Activated CD4-positive, alpha-beta T cell treated with anti-CD3 and anti-CD28 coated beads for 1 hour (primary cell): ENCODE measurements around the gene RICTOR.
A peak's percentile ranks its signal among the peaks of the same experiment; 100 is the strongest.

Source experiments
- DNase-seq: peaks from one replicate; pipeline ENCODE4 v3.0.0-alpha.2; 2020

Gene RICTOR

DNA sequence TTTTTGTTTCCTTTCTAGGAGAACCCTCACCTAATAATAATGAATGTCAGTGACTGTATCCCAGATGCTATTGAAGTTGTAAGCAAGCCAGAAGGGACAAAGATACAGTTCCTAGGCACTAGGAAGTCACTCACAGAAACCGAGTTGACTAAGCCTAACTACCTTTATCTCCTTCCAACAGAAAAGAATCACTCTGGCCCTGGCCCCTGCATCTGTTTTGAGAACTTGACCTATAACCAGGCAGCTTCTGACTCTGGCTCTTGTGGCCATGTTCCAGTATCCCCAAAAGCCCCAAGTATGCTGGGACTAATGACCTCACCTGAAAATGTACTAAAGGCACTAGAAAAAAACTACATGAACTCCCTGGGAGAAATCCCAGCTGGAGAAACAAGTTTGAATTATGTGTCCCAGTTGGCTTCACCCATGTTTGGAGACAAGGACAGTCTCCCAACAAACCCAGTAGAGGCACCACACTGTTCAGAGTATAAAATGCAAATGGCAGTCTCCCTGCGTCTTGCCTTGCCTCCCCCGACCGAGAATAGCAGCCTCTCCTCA lies 141.3 kb downstream of the RICTOR start:
- no peak for DNase-seq

DNA sequence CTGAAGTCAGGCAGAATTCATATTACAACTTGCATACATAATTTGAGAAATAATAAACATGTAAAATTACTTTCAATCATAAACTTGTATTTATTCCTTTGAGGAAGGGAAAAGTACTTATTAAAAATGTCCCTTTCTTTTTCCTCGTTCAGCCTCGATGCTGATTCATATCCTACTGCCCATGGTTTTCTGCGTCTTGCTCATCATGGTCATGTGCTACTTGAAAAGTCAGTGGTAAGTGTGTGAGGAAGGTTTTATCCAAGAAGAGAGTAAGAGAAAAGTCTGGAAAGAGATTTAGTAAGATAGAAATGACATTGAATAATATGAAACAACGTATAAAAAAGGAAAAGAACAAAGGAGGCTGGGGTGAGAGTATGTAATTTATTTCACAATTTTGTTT lies 142.5 kb downstream of the RICTOR start:
- no peak for DNase-seq

DNA sequence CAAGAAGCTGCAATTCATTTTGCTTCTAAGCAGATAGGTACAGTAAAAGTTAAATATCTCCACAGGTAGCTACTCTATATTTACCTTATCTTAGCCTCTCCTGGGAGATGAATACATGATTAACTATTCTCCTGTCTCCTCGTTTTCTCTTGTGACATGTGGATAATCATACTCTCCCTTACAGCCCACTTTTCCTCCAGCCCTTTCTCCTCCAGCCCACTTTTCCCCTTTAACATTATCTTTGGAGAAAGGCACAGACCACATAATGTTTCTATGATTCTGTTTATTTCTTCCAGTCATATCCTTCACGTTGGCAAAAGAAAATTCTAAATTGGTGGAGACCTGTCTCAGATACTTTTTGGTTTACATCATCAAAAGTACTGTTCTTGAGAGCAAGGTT lies 144.4 kb downstream of the RICTOR start:
- no peak for DNase-seq

GRCh38 chr5:38927470-38927869 lies 146.7 kb downstream of the RICTOR start:
- no peak for DNase-seq

GRCh38 chr5:38926121-38926520 lies 148.1 kb downstream of the RICTOR start:
- no peak for DNase-seq

DNA sequence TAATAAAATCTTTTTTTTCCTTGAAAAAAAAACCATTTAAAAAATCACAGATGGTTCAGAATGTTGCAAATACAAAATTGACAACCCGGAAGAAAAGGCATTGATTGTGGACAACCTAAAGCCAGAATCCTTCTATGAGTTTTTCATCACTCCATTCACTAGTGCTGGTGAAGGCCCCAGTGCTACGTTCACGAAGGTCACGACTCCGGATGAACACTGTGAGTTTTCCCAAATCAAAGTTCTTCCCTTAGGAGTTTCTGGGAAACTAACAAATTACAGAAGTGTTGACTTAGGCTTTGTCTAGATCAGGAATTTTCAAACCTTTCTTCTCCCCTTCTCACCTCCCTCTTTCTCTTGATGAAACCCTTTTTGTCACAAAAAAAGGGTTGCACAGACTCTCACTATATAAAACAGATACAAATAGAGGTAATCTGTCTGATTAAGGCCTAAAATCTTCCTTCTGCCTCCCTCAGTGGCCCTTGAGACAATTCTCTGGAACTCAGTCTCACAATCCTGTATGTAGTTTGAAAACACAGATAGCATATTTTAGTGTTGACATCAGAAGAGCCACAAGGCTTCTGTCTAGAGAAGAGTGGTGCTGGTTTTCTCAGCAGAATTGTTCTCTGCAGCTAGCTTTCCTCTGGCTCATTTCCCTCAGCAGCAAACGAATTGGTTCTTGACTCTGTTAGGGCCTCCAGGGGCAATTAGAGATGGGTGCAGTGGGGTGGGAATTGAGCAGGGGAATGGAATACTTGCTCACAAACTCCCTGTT lies 148.9 kb downstream of the RICTOR start:
- DNase-seq = no peak

GRCh38 chr5:38923661-38924451 lies 150.3 kb downstream of the RICTOR start:
- no peak for DNase-seq

GRCh38 chr5:38922199-38922598 lies 152.0 kb downstream of the RICTOR start:
- peak; percentile 14 for DNase-seq

DNA sequence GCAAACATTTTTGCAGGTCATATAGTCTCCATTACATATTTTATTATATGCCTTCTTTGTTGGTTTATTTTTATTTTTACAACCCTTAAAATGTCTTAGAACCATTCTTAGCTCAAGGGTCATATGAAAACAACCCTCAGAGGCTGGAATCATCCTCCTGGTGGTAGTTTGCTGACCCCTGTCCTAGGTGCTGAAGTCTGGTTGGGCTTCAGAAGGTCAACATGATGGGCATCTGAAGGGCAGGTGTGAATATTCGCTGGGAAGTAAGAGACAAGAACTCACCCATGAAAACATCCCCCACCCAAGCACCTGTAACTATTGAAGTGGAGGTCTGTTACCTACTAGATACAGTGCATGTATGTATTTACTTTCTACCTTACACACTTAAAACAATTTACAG lies 153.0 kb downstream of the RICTOR start:
- DNase-seq = no peak

DNA sequence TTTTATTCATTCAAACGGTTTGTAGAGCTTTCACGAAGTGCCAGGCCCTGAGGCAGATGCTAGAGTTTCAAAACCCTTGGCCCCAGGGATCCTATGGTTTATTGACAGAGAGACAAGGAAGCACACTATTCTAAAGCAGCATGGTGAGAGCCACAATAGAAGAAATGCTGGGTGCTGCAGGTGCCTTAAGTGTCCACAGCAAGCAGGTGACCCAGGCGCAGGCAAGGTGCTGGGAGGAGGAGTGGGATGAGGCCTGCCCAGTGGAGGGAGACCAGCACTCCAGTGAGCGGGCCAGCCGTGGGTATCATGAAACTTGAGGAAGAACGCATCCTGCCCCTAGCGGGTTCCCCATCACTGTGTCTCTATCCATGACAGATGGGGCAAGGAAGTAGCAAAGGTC lies 157.4 kb downstream of the RICTOR start:
- DNase-seq = no peak

- no peak for DNase-seq
Measured at GRCh38 chr5:38913714-38914113, 160.5 kb downstream of the RICTOR start.

DNA sequence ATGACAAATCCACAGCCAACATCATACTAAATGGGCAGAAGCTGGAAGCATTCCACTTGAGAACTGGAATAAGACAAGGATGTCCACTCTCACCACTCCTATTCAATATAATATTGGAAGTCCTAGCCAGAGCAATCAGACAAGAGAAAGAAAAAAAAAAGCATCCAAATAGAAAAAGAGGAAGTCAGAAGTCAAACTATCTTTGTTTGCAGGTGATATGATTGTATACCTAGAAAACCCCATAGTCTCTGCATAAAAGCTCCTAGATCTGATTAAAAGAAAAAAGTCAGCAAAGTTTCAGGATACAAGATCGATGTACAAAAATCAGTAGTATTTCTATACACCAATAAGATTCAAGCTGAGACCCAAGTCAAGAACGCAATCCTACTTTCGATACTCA lies 162.3 kb downstream of the RICTOR start:
- no peak for DNase-seq

GRCh38 chr5:38906503-38906902 lies 167.7 kb downstream of the RICTOR start:
- DNase-seq = no peak

DNA sequence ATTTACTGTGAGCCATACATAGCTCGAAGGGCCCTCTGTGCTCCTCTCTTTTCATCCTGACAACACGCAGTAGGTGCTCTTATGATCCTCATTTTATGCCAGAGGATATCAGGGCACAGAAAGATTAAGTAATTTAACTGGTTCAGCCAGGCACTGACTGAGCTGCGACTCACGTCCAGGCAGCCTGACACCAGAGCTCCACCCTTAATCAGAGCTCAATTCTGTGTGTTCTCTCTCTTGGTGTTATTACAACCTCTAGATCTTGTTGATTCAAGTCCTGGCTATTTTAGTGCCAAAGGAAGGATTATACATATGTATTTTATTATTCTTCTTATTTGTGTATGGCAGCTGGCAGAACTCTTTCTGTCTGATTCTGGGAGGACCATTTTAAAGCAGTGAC lies 168.7 kb downstream of the RICTOR start:
- no peak for DNase-seq

DNA sequence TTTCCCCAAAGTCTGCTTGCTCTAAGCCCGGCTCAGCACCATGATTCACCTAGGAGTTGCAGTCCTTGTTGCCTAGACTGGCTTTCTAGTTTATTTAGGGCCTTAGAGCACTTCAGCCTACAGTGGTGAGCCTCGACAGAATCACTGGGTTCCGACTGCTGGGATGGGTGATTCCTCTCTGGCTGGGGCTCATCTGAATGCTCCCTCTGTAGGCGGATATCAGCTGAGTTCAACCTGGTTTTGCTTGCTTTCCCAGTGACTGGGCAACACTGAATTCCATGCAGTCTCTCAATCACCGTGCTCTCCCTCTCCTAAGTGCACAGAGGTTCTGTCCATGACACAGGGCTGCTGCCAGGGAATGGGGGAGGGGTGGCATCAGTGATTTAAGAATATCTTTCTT lies 174.3 kb downstream of the RICTOR start:
- no peak for DNase-seq

DNA sequence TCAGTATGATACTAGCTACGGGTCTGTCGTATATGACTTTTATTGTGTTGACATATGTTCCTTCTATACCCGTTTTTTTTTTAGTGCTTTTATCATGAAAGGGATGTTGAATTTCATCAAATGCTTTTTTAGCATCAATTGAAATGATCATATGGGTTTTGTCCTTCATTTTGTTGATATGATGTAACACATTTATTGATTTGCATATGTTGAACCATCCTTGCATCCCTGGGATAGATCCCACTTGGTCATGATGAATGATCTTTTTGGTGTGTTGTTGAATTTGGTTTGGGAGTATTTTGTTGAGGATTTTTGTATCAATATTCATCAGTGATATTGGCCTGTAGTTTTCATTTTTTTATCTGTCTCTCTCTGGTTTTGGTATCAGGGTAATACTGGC lies 177.4 kb downstream of the RICTOR start:
- no peak for DNase-seq

DNA sequence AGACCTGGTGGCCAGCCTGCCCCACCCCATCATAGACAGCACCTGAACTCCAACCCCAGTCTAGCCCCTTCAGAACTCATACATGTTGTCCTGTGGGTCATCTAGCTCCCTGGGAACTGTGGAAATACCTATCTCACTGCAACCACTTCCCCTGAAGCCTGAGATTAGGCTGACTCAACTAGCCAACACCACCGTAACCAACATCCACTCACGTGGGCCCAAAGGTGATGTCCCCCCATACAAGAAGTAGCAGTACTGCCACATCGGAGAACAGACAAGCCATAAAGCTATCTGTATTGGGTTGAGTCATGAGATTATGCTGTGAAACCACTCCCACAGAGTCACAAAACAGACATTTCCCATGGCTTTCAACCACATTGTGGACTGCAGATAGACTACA lies 181.8 kb downstream of the RICTOR start:
- no peak for DNase-seq

DNA sequence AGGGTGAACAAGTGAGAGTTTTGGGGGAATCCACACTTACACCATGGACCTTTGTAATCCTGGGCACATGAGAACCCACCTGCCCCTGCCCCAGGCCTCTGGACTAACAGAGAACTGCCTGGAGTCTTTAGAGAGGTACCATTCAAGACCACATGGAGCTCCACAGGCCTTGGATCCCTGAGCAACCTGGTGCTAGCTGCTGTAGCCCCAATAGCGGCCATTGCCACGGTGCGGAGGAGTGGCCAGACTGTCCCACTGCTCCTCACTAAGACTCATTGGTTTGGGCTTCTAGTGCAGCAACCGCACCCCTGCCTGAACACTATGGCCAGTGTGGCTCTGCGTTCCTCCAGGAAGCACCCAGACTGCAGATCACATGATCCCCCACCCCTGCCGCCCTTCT lies 182.6 kb downstream of the RICTOR start:
- no peak for DNase-seq

DNA sequence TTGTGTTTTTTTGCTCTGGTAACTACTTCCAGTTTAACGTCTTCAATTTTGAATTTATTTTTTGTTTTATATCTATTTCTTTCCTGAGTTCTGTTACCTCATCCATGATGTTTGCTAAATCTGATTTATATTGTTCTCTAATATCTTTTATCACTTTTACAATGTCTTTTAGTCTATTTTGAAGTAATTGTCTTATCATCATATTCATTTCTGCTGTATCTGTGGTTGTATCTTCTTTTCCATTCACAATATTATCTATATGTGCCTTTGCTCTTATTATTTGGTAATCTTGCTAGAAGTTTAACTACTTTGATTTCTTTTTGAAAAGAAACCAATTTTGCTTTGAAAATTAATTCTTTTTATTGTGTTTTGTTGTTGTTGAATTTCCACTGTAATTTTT lies 184.8 kb downstream of the RICTOR start:
- DNase-seq = no peak

- DNase-seq = no peak
Measured at GRCh38 chr5:38888041-38888440, 186.2 kb downstream of the RICTOR start.
